Gastroesophageal sphincter (tissue), 4 donors: Measurements from ENCODE around the gene TAF6L. TPM values are rescaled to one million over a fixed set of nuclear protein-coding genes. Genes with fewer than 3 reads are reported as not detected.

Experiments used
- ATAC-seq: fragments of 150-250 bp; one replicate; pipeline ENCODE4 v1.9.1; 2016; ENCODE audit warnings: mild to moderate bottlenecking, moderate library complexity
- H3K27ac ChIP-seq, 4 donors: fragments of 200-600 bp; sonication (generic) in 3 of 4; 1 replicate in 3 of 4; 2 replicates in 1 of 4; pipeline ENCODE4 v1.5.1; 2016 to 2019
- H3K27me3 ChIP-seq: fragments of 200-600 bp; sonication (generic); one replicate; pipeline ENCODE4 v1.5.1; 2019
- H3K36me3 ChIP-seq, 2 donors: fragments of 200-600 bp; sonication (generic); one replicate each; pipeline ENCODE4 v1.5.1; 2019; ENCODE audit warnings: control low read depth in 1 of 2
- H3K4me1 ChIP-seq, 3 donors: fragments of 200-600 bp; sonication (generic); 1 replicate in 2 of 3; 2 replicates in 1 of 3; pipeline ENCODE4 v1.5.1; 2016 to 2019; ENCODE audit warnings: control low read depth in 2 of 3
- H3K4me3 ChIP-seq, 2 donors: fragments of 200-600 bp; sonication (generic); one replicate each; pipeline ENCODE4 v1.5.1; 2019; ENCODE audit warnings: mild to moderate bottlenecking in 1 of 2, moderate library complexity in 1 of 2
- H3K9me3 ChIP-seq, 3 donors: fragments of 200-600 bp; sonication (generic); one replicate each; pipeline ENCODE4 v1.5.1; 2017 to 2019; ENCODE audit warnings: control low read depth in 2 of 3
- CTCF ChIP-seq, 4 experiments: fragments of 200-600 bp in 2 of 4; fragments of 450-650 bp in 2 of 4; sonication (generic) in 1 of 4; IDR thresholded peaks; one replicate each; pipeline ENCODE4 v1.5.1; 2017 to 2019; ENCODE audit warnings: antibody characterized with exemption in 4 of 4, mild to moderate bottlenecking in 2 of 4, moderate library complexity in 2 of 4
- EP300 ChIP-seq: sonication (generic); formaldehyde crosslinking; IDR thresholded peaks from one replicate; pipeline ENCODE4 v1.6.1; 2017; ENCODE audit warnings: antibody characterized with exemption, mild to moderate bottlenecking
- POLR2A ChIP-seq, 2 donors: fragments of 450-650 bp; IDR thresholded peaks; one replicate each; pipeline ENCODE4 v1.6.1; 2017; ENCODE audit warnings: antibody characterized with exemption in 2 of 2, mild to moderate bottlenecking in 2 of 2, moderate library complexity in 1 of 2
- POLR2AphosphoS5 ChIP-seq: sonication (generic); formaldehyde crosslinking; IDR thresholded peaks from one replicate; pipeline ENCODE4 v1.6.1; 2017; ENCODE audit warnings: antibody characterized with exemption
- WGBS, 2 donors: methylation state at CpG; one replicate each; pipeline ENCODE4 v1.1.5; 2018; ENCODE audit warnings: low coverage in 1 of 2; 5-methylcytosine and 5-hydroxymethylcytosine counted together
- total RNA-seq, 4 donors: library from RNA; depleted of rRNA; stranded (reverse); fragments of >200 nt; gene quantifications; one replicate each; pipeline ENCODE4 v1.1.0, GENCODE V29; 2016

The TAF6L gene
- total RNA-seq, 4 donors from 2014 or later: 5.5 to 23.4 (median 14.5) TPM

- peaks cover 2 to 15% (median 6%) of the 10 kb centered on the region in 3 donors for H3K4me1 ChIP-seq
- H3K27ac ChIP-seq: no peak overlapping the region
- no peak overlapping the region for H3K4me3 ChIP-seq
- peaks cover 0 to 63% of the 10 kb centered on the region in 2 donors for H3K36me3 ChIP-seq
- 90 to 93% methylated on average over 3 to 5 of the region's 7 CpGs for WGBS, 2 donors
- no peak for ATAC-seq
- no peaks in the 10 kb centered on the region for H3K27me3 ChIP-seq
- no peak for TF ChIP-seq POLR2AphosphoS5
- TF ChIP-seq CTCF (IDR thresholded peaks at IDR 0.05): no peak
- no peak for TF ChIP-seq POLR2A (IDR thresholded peaks at IDR 0.05)
- no peak for TF ChIP-seq EP300
- no peaks in the 10 kb centered on the region for H3K9me3 ChIP-seq
Measured at GRCh38 chr11:62782753-62783152, 11.6 kb downstream of the TAF6L start.

GRCh38 chr11:62786318-62787004 lies 15.3 kb downstream of the TAF6L start:
- peak; percentile 88 for ATAC-seq
- Histone ChIP-seq H3K9me3 (no peaks in the 10 kb centered on the region), H3K27ac (peak overlapping the region; percentile 92 to 100 (median 96)), H3K36me3 (peaks cover 0 to 48% of the 10 kb centered on the region in 2 donors), H3K4me1 (peaks cover 2 to 52% (median 24%) of the 10 kb centered on the region in 3 donors), H3K4me3 (peak overlapping the region; percentile 95 to 100), H3K27me3 (no peaks in the 10 kb centered on the region)
- TF ChIP-seq POLR2A (IDR thresholded peaks at IDR 0.05): no peak
- peak; percentile 92 to 99 (median 97) for TF ChIP-seq CTCF (IDR thresholded peaks at IDR 0.05)
- TF ChIP-seq POLR2AphosphoS5: peak; percentile 49
- no peak for TF ChIP-seq EP300
- 8% methylated on average over 2 of the region's 51 CpGs; no CpG with 5 or more reads in 1 of the 2 donors for WGBS, 2 donors

GRCh38 chr11:62787005-62787759 lies 16.0 kb downstream of the TAF6L start, which contains the start of gene TMEM179B:
Gene TMEM179B (plus strand): TSS chr11:62787402. CDS start chr11:62787432, 30 bp downstream.
- H3K9me3 ChIP-seq: no peaks in the 10 kb centered on the region
- peak within 1 kb of the TSS; percentile 92 to 100 (median 96) for H3K27ac ChIP-seq
- 0% methylated on average over 1 of the region's 88 CpGs; no CpG with 5 or more reads in 1 of the 2 donors for WGBS, 2 donors
- peaks cover 3 to 57% (median 27%) of the 10 kb centered on the region in 3 donors for H3K4me1 ChIP-seq
- no peaks in the 10 kb centered on the region for H3K27me3 ChIP-seq
- H3K4me3 ChIP-seq: peak within 1 kb of the TSS; percentile 95 to 100
- TF ChIP-seq CTCF (IDR thresholded peaks at IDR 0.05) (peak in 3 of 4 experiments; percentile 45 to 70 (median 48)), POLR2A (IDR thresholded peaks at IDR 0.05) (peak; percentile 96 to 97), EP300 (no peak), POLR2AphosphoS5 (peak; percentile 98)
- ATAC-seq: peak; percentile 94
- H3K36me3 ChIP-seq: peaks cover 0 to 43% of the 10 kb centered on the region in 2 donors

- ATAC-seq: no peak
- H3K9me3 ChIP-seq: no peaks in the 10 kb centered on the region
- no peak overlapping the region for H3K27ac ChIP-seq
- TF ChIP-seq EP300: no peak
- no peak for TF ChIP-seq POLR2AphosphoS5
- H3K36me3 ChIP-seq: peaks cover 0 to 47% of the 10 kb centered on the region in 2 donors
- WGBS, 2 donors: 43 to 51% methylated on average over 1 to 2 of the region's 5 CpGs
- H3K4me1 ChIP-seq: peaks cover 7 to 66% (median 33%) of the 10 kb centered on the region in 3 donors
- H3K27me3 ChIP-seq: no peaks in the 10 kb centered on the region
- H3K4me3 ChIP-seq: no peak overlapping the region
Measured at GRCh38 chr11:62788991-62789390, 17.8 kb downstream of the TAF6L start.

GRCh38 chr11:62789576-62789975 lies 18.4 kb downstream of the TAF6L start:
- Histone ChIP-seq H3K9me3 (no peaks in the 10 kb centered on the region), H3K27ac (no peak overlapping the region), H3K27me3 (no peaks in the 10 kb centered on the region), H3K36me3 (peaks cover 0 to 53% of the 10 kb centered on the region in 2 donors), H3K4me1 (peaks cover 7 to 66% (median 33%) of the 10 kb centered on the region in 3 donors), H3K4me3 (no peak overlapping the region)
- WGBS, 2 donors: 20 to 45% methylated on average over 1 to 2 of the region's 3 CpGs
- TF ChIP-seq POLR2A (IDR thresholded peaks at IDR 0.05) (no peak), CTCF (IDR thresholded peaks at IDR 0.05) (no peak), POLR2AphosphoS5 (no peak), EP300 (no peak)
- ATAC-seq: no peak
